Measurements from ENCODE around the gene PTGR3.

DNA sequence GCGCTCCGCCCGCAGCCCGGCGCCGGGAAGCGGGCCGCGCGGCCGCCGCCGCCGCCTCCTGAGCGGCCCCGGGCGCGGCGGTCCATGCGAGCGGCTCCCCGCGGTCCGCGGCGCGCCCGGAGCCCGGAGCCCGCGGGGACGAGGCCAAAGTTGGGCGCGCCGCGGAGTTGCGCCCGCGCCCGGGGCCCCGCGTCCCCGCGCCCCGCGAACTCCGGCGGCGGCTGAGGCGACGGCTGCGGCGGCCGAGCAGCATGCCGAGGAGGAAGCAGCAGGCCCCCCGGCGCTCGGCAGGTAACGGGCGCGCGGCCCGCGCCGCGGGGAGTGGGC is 2.6 kb upstream of the PTGR3 start:
- TF ChIP-seq CTCF (IDR thresholded peaks at IDR 0.05) (no peak), POLR2A (IDR thresholded peaks at IDR 0.05) (no peak)
